PC-9 (cell line): Measurements from ENCODE around the gene RNF169.

ENCODE experiments used
- CTCF ChIP-seq: fragments of 200-600 bp; sonication (generic); conservative IDR thresholded peaks from 2 replicates; pipeline ENCODE4 v1.6.1; 2017; ENCODE audit warnings: mixed run types, antibody characterized with exemption, mild to moderate bottlenecking, moderate library complexity
- EZH2 ChIP-seq: fragments of 200-600 bp; sonication (generic); IDR thresholded peaks from 2 replicates; pipeline ENCODE4 v1.8.0; 2017; ENCODE audit warnings: antibody characterized with exemption, low read depth

- TF ChIP-seq CTCF (no peak), EZH2 (no peak)
Measured at GRCh38 chr11:74784726-74785125, 36.1 kb downstream of the RNF169 start.
